Activated CD8-positive, alpha-beta memory T cell treated with anti-CD3 and anti-CD28 coated beads for 24 hours (primary cell): ENCODE data around the gene GSN.

Experiments
- DNase-seq: peaks from one replicate; pipeline ENCODE4 v3.0.0-alpha.2; 2020

GSN gene

DNA sequence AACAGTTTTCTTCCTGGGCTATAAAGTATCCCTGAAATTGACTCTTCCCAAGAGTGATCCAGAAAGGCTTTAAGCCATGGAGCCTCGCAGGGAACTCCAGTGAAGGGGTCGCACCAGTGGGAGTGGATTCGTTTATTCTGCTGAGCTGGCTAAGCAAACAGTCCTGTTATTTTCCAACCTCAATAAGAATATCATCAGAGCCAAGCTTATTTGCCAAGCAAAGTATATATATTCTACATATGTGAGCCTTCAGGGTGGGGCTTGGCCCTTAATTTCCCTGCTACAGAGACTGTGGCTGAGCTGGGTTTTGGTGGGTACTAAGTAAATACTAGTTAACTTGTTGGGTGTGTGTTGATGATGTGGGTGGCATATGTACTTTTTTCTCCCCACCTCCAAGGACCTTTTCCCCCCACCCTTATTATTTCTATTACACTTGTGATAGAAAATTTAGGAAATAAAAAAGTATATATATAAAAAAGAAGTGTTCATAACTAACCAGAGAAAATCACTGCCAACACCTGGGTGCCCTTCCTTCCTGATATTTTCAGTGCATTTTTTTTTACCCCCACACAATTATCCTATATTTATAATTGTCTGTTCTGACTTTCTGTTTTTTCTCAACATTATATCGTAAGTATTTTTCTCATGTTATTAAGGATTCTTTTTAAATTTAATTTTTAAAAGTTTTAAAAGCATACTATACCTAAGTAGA is 5.3 kb downstream of the GSN start:
- DNase-seq: no peak

DNA sequence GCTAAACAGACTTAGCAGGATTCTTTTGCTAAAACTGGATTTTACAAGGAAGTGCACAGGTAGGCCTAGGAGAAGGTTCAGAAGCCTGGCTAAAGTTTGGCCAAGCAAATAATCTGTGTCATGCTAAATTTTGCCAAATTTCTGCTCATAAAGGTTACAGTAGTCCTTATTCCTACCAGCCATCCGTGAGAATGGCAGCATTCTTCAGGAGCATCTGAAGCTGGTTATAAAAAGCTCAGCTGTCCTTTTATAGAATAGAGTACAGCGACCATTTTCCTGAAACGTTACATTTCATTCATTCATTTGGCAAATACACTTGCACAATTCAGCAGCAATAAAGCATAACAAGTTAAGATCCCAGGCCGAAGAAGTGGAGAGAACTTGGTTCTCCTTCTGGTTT is 6.9 kb downstream of the GSN start:
- DNase-seq: no peak

DNA sequence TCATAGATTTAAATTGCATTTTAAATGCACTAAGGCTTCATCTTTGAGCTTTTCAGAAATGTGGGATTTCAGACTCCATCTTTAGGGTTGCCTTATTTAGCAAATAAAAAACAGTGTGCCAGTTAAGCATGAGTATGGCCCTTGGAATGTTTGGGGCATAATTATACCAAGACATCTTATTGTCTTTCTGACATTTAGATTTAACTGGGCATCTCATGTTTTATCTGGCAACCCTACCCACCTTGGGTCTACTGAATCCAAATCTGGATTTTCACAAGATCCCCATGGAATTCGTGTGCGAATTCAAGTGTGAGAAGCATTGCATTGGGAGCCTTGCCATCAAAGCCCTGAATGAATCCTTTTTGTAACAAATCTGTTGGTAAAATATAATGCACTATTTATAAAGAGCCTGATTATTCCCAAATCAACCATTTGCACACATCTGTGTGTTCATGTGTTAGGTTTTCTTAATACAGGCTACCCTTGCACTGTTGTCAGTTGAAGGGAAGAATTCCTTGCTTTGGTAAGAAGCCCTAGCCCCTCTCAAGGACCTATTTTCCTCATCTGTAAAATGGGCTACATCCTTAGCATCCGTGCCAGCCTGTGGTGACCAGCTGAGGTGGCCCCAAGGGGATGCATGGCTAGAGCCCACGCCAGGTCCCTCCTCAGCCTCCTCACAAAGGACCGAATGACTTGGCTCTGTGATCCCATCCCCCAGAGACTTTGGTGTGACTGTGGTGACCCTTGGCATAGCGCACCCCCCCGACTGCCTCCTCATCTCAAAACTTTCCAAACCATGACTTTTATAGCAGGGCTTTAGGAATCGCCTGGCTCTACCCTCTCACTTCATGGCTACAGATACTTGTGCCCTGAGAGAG is 8.1 kb downstream of the GSN start:
- no peak for DNase-seq

DNA sequence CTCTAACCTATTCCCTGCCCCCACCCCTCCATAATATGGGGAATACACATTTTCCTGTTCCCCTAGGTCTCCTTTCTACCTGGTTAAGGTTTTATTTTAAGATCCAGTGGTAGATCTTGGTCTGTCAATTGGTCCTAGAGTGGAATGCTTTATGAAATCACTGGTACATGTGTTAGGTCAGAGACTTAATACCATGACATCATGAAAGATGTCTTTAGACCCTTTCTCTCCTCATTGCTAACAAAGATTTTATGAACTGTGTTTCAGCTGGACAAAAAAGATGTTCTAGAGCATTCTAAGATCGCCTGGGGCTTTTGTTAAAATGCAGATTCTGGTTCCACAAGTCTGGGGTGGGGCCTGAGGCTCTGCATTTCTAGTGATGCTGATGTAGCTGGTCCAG is 9.1 kb downstream of the GSN start:
- DNase-seq: no peak

DNA sequence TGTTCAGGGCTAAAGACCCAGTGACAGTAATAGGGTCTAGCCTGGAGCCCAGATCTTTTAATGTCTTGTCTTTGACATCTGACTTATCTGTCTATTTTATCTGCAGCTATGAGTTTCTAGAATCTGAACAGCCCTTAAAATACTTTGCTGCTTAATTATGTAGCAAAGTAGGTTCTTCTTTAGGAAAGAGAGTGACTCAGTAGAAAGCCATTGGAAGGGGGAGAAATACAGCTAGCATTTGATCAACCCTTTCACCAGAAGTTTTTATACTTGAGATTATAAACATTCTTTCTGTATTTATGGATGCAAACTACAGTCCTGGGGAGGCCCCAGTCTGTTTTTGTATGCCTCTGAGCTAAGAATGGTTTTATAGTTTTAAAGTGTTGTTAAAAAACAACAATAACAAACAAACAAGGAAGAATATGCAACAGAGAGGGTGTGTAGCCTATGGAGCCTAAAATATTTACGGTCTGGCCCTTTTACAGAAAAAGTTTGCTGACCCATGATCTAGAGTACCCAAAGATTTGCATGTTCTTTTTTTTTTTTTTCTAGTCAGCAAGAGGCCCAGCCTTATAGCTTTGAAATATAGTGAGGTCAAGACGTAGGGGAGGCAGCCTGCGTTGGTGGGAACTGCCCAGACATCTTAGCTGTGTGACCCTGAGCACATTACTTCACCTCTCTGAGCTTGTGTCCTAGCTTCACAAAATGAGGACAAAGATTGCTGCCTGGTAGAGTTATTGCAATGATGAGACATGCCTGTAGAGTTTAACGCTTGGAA is 9.7 kb downstream of the GSN start:
- DNase-seq: no peak

DNA sequence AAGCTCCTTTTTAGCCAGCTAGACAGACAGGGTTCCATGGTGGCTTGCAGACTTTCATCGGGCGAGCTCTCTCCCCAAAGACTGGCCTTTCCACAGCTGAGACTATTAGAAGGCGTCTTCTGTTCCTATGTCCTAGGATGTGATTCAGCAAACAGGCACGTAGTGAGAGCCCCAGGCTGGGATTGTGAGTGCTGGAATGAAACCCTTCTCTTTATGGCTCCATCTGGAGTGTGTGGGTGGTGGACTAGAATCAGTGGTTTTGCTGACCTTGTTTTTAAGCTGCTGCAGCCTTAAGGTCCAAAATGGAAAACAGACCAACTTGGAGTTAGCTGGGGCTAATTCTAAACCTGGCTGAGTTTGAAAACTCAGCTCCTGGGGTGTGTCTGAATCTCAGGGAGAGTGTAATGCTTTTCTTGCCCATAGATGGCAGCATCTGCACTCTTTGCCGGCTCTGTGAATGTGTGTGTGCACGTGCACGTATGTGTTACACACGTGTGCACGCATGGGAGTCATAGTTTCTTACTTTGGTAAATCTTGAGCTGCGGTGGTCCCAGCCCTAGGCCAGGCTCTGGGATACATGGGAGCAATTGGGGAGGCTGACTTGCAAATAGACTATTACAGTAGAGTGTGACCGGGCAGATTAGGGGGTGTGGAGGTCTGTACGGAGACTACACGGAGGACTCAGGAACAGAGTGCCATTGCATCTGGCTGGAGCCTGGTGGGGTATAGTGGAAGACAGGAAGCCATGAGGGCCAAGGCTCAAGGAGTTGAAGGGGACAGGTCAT is 10.7 kb downstream of the GSN start:
- DNase-seq: peak; percentile 69

DNA sequence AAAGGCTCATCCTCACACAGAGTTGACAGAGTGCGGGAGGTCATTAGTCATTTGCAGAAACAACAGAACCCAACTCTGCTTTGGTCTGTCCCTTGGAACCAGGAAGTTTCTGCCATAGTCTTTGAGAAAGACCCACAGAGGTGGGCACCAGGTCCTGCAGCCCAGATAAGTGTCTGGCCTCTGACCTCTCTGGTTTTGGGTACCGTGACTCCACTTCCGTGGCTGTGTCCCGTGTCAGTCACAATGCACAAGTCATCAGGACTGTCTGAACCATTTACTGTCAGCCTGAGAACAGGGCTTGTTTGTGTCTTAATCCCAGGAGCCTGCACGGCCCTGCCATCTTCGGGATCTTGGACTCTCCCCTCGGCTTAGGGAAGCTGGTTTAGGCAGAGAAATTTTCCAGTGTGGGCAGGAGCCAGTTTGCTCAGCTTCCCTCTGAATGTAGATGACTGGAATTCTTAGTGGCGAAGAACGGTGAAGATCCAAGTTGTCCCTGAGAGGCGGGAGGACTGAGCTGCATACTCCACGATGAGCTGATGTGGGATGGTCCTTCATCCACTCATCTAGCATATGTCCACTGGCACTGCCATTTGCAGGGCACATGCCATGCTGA is 11.9 kb downstream of the GSN start:
- no peak for DNase-seq

DNA sequence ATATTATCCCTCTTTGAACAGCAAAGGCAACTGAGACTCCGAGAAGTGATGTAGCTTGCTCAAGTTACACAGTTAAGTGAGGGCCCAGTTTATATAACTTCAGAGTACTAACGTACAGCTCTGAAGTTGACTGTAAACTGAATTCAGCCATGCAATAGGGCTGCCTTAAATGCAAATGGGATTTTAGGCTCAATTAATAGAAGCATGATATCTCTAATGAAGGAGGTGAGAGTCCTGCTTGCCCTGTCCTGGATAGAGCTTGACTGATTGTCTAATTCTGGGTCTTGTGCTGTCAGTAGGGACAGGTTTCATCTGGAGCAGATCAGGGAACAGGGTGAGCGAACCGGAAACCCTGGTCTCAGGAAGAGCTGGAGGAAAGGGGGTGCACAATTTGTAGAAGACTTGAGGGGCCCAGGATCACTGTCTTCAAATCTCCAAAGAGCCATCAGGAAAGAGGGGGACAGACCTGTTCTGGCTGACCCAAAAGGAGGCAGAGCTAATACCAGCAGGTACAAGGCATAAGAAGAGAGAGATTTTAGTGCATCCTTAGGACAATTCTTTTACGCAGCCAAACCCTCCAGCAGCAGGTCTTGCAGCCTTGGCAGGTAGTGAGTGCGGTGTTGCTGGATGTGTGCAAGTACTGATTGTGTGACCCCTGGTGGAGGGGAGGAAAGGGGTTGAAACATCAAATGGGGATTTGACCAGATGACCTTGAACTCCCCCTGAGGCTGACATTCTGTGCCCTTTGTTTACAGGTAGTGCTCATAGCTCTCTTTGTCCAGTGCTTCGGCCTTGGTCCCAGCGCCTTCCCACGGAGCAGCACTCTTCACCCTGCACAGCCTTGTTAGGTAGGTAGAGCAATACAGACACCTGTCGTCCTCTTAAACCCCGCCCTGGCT is 13.0 kb downstream of the GSN start:
- DNase-seq: no peak

DNA sequence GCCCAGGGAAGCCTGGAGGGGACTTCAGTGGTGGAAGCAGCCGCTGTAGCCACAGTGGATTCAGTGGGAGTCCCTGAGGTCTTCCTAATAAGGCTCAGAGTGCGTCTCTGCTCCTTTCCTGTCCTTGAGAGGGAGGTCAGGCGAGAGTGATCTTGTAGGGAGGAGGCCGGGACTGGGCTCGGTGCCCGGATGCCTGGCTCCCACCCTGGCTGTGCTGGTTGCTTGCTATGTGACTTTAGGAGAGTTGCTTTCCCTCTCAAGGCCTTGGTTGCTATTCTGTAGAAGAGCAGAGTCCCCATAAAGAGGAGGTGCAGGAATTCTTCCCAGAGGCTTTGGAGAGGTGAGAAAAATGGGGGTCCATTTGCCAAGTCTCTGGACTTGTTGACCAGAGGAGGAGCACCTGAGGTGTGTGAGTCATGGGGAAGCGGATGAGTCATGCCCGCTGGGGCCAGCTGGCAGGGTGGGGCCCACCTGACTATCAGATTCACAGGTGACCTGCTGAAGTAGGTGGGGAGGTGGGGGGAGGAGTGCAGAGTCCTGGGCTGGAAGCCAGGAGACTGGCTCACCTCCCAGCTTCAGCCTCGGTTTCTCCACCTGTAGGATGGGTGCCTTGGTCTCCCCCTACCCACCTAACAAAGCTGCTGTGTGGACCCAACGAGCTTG is 13.8 kb downstream of the GSN start:
- DNase-seq: no peak

DNA sequence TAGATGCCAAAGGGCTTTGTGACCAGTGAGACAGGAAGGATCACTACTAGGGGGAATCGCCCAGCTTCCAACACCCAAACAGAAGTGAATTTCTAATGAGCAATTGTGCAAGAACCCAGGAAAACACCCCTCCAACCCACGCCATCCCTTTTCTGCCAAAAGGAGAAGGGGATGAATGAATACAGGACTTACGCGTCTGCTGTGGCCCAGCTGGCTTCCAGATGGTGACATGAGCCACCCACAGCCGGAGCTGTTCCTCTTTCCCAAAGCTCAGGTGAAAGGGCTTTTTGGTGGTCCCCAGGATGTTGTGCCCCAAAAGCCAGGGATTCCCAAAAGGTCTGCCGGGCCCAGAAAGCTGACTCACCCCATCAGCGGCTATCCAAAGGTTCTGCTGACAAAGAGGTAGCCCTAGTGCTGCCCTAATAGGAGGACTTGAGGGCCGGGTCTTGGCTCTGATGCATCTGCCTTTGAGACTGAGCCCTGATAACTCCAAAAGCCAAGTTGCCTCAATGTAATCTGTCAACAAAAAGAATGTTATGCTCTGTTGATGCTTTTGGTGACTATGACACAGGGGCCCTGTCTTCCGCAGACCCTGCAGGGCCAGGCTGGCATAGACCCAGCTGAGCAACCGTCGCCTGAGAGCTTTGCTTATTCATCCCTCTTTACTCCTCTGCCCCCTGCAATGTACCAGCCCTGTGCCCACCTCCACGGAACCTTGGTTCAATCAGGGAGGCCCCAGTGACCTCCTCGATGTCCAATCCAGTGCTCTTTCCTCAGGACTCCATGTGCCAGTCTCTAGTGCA is 14.5 kb downstream of the GSN start:
- DNase-seq: no peak

DNA sequence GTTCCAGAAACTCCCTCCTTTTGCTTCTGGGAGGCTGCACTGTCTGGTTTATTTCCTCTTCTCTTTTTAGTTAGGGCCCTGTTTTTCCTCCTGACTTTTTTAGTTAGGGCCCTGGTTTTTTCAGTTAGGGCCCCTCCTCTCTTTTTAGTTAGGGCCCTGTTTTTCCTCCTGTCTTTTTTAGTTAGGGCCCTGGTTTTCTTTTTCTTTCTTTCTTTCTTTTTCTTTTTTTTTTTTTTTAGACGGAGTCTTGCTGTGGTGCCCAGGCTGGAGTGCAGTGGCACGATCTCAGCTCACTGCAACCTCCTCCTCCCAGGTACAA is 15.1 kb downstream of the GSN start:
- DNase-seq: no peak

DNA sequence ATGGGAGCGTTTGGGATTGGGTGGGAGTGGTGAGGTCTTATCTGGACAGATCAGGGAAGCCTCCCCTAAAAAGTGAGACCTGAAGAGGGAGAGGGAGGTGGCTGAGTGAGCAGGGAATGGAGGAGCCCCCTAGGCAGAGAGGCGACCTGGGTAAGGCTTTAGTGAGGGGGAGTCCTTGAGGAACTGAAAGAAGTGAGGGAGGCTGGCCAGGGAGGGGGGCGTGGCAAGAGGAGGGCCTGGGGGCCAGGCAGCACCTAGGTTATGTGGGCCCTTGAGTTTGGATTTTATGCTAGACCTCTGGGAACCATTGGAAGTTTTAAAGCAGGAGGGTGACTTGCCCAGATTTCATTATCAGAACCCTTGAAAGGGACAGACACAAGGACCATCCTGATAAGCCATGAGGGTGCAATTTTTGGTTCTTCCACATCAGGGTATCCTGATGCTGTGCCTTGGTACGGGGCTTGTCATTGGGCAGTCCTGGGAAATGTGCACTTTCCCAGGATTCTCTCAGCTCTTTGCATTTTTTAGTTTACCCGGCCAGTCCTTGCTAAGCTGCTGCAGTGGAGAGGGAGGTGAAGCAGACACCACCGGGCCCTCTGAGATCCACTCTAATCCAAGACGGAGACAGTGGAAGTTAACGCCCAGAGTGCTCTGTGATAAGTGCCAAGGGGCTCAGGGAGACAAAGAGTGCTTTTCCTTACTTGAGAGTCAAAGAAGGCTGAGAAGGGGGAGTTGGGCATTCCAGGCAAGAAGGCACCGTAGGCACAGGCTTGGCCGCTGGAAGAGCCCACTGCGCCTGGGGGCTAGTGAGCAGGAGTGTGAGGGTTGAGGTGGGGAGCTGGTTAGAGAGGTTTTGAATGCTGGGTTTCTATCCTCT is 16.1 kb downstream of the GSN start:
- no peak for DNase-seq

DNA sequence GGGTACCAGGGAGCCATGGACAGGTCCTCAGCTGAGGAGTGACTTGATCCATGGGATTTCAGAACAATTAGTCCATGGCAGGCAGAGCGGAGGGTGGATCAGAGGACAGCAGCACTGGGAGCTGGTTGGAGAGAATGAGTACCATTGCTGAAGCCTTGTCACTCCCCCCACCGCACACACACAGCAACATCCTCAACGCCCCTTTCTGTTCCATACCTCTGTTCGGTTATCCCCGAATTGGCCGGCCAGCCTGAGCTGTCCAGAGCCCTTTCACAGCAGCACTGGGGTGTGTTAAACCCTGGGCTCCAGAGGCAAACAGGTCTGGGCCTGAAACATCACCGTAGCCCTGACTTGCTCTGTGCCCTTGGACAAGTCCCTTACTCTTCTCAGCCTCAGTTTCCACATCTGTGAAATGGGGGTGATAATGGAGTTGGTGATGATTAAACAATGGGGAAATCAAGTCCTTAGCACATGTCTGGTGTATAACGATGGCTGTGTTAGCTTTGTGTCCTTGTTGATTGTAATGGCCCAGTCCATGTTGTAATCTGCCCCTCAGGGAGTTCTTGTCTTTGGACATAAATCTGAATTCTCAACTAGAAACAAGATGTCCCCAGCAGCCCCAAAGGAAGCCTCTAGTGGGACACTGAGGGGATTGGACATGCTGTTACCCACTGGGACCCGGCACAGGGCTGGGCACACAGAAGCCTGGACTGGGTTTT is 16.9 kb downstream of the GSN start:
- no peak for DNase-seq

DNA sequence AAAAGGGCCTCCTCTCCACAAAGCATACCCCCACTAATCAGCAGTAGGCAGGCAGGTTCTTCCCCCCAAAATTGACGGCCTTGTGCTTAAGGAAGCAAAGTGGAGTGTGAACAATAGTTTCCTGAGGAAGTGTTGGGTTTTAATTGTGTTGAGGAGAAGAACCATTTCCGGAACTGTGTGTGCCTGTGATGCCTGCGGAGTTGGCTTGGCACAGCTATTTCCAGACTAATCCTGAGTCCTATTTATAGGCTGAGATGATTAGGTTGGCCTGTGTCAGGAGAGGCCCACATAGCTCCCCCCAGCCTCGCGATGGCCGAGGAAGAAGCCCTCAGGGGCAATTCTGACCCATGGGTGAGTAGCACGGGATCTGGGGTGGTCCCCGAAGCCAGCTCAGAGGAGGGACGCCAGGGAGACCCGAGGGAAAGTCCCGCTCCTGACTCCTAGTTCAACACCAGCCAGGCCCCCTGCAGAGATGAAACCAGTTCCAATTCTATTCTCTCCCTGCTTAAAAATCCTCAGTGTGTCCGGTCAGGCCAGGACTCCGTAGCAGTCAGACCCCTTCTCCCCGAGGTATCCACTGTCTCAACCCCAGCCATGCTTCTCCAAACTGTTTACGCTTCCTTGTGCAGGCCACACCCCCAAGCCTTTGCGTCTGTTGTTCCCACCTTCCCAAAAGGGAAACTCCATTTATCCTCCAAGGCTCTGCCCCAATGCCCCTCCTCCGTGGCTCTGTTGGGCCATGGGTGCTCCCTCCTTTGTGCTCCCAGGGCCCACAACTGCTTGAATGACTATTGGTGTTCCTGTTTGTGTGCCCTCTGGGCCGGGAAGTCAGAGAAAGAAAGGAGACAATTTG is 18.1 kb downstream of the GSN start:
- no peak for DNase-seq

DNA sequence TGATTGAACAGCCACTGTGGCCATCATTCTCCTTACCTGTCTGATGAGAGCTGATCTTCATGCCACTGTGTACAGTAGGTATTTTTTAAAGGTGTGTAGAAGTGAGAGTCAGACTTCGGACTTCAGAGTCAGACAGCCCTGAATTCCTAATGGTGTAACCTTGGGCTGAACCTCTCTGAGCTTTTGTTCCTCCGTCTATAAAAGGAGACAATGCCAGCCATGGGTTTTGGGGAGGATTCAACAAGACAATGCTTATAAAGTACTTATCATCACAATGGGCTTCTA is 18.7 kb downstream of the GSN start:
- no peak for DNase-seq

DNA sequence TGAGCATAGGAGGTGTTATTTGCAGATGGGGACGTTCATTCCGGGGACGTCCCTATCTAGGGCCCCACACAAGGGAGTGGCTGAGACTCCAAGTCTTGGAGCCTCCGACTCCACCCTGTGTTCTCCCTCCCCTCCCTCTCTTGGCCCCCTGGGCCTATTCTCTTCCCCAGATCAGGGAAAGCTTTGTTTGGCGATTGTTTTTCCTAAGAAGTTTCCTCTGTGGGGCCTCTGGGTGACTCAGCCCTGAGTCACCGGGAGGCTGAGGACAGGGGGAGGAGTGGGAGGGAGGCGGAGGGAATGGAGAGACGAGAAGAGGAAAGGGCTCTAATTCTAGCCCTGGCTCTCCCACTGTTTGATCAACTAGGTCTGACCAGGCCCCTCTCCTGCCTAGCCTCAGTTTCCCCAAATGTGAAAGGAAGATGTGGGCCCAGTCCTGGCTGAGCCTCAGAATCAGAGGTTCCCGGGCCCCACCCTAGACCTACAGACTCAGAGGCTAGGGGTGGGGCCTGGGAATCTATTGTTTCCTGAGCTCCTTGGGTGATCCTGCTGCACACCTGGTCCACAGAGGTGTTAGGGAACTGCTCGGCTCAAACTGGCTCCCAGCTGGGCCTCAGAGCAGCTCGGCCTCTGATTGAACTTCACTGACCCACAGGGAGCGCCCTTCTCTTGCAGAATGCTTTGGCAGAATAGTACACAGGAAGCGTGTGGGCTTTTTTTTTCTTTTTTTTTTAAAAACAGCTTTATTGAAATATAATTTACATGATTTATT is 19.2 kb downstream of the GSN start:
- no peak for DNase-seq

DNA sequence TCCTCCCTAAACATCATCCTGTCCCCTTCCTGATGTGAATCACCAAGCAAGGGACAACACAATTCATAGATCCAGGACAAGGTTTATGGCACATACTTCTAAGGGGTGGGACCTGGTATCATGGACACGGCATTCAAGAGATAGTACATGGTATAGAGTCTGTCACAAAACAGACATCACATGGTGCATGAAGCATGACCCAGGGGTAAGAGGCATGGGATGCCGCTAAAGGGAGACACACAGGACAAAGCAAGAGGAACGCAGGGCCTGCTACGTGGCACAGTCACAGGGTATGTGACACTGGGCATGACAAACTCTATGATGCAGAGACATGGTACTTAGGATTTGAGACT is 20.7 kb downstream of the GSN start:
- no peak for DNase-seq
